ENCODE data around the gene SYTL1.

DNA sequence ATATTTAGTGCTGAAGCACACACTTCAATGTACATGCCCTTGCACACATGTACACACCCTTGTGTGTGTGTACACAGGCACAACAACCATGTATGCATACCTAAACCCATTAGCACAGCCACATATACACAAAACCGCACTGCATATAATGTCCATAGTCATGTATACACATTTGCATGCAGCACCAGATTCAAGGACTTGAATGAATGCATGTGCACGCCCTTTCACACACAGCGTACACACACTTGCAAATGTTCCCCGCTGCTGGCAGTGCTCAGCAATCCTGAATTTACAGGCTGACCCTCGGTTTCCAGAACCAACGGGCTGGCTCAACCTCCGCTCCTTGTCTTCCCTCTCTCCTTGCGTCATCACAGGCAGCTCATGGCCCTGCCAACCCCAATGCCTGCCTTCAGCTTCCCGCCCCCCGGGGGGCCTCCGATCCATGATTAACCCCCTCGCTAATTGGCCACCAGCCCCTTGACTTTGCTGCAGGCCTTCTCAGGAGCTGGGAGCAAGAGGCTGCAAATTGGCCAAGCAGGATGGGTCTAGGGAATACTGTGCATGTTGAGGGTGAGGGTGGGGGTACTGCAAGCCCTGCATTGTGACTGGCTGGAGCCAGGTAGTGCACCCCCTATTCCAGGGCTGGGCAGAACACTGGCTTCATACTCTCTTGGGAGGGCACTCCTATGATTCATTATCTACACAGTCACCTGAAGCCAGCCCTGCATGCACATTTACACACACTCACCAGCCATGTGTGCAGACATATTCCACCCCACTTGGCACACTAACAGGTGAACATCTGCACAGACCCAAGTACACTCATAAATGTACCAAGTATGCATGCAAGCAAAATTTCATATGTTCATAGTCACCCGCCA is 58.5 kb downstream of the SYTL1 start:
- TF ChIP-seq, protein P1, sequence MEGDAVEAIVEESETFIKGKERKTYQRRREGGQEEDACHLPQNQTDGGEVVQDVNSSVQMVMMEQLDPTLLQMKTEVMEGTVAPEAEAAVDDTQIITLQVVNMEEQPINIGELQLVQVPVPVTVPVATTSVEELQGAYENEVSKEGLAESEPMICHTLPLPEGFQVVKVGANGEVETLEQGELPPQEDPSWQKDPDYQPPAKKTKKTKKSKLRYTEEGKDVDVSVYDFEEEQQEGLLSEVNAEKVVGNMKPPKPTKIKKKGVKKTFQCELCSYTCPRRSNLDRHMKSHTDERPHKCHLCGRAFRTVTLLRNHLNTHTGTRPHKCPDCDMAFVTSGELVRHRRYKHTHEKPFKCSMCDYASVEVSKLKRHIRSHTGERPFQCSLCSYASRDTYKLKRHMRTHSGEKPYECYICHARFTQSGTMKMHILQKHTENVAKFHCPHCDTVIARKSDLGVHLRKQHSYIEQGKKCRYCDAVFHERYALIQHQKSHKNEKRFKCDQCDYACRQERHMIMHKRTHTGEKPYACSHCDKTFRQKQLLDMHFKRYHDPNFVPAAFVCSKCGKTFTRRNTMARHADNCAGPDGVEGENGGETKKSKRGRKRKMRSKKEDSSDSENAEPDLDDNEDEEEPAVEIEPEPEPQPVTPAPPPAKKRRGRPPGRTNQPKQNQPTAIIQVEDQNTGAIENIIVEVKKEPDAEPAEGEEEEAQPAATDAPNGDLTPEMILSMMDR (IDR thresholded peaks at IDR 0.05), result no peak
- no peak for TF ChIP-seq EP300 (IDR thresholded peaks at IDR 0.05)
- no peak for TF ChIP-seq POLR2AphosphoS5 (IDR thresholded peaks at IDR 0.05)
- TF ChIP-seq POLR2A (IDR thresholded peaks at IDR 0.05), result no peak
